HepG2 (cell line): ENCODE results near the gene COPZ1.

Source experiments
- ELF4 ChIP-seq: sonication (generic); formaldehyde crosslinking; IDR thresholded peaks from 2 replicates; pipeline ENCODE4 v1.5.0; 2020; ENCODE audit warnings: missing genetic modification reagents, mild to moderate bottlenecking, moderate library complexity, borderline replicate concordance
- ZNF282 ChIP-seq: fragments of 450-650 bp; IDR thresholded peaks from 2 replicates; pipeline ENCODE4 v1.6.1; 2018; ENCODE audit not compliant: partially characterized antibody
- ZNF317 ChIP-seq: sonication (generic); formaldehyde crosslinking; IDR thresholded peaks from 2 replicates; pipeline ENCODE4 v1.5.0; 2020; ENCODE audit warnings: mild to moderate bottlenecking, missing genetic modification reagents
- ZNF335 ChIP-seq: sonication (generic); formaldehyde crosslinking; IDR thresholded peaks from 2 replicates; pipeline ENCODE4 v1.4.0; 2020; ENCODE audit warnings: missing genetic modification reagents

- TF ChIP-seq ZNF317 (CRISPR knock-in tag) (no peak), ZNF335 (no peak), ELF4 (no peak), ZNF282 (no peak)
Measured at GRCh38 chr12:54394986-54395385, 70.1 kb downstream of the COPZ1 start.
